Fibroblast of the aortic adventitia (primary cell): ENCODE data around the gene KCNF1. TPM values are rescaled to one million over a fixed set of nuclear protein-coding genes. Genes with fewer than 3 reads are reported as not detected.

Experiments
- DNase-seq: peaks from one replicate; pipeline ENCODE4 v3.0.0-alpha.2; 2010; ENCODE audit warnings: low read depth
- H3K4me3 ChIP-seq: 2 replicates; pipeline ENCODE4 v1.5.1; 2011; ENCODE audit warnings: low read depth, mild to moderate bottlenecking, control low read depth, low read length, moderate library complexity
- total RNA-seq: library from RNA; depleted of rRNA; stranded (reverse); fragments of >200 nt; gene quantifications from 2 replicates; pipeline ENCODE4 v1.2.3, GENCODE V29; 2012; ENCODE audit warnings: low replicate concordance
- TF ChIP-seq, protein P1 (sequence below): IDR thresholded peaks from 2 replicates; pipeline ENCODE4 v1.5.1; 2011; ENCODE audit warnings: mild to moderate bottlenecking, low read length, control low read depth, inconsistent platforms; ENCODE audit not compliant: insufficient read depth

Gene KCNF1
- total RNA-seq, 1 donor: not detected

GRCh38 chr2:10909050-10909995 lies 2.4 kb upstream of the KCNF1 start:
- TF ChIP-seq, protein P1, sequence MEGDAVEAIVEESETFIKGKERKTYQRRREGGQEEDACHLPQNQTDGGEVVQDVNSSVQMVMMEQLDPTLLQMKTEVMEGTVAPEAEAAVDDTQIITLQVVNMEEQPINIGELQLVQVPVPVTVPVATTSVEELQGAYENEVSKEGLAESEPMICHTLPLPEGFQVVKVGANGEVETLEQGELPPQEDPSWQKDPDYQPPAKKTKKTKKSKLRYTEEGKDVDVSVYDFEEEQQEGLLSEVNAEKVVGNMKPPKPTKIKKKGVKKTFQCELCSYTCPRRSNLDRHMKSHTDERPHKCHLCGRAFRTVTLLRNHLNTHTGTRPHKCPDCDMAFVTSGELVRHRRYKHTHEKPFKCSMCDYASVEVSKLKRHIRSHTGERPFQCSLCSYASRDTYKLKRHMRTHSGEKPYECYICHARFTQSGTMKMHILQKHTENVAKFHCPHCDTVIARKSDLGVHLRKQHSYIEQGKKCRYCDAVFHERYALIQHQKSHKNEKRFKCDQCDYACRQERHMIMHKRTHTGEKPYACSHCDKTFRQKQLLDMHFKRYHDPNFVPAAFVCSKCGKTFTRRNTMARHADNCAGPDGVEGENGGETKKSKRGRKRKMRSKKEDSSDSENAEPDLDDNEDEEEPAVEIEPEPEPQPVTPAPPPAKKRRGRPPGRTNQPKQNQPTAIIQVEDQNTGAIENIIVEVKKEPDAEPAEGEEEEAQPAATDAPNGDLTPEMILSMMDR: peak; percentile 24
- no peak overlapping the region for H3K4me3 ChIP-seq
- DNase-seq: no peak

- DNase-seq: no peak
- TF ChIP-seq, protein P1: no peak
- no peak overlapping the region for H3K4me3 ChIP-seq
These were observed 1.8 kb upstream of the KCNF1 start for GRCh38 chr2:10909996-10910341.

DNA sequence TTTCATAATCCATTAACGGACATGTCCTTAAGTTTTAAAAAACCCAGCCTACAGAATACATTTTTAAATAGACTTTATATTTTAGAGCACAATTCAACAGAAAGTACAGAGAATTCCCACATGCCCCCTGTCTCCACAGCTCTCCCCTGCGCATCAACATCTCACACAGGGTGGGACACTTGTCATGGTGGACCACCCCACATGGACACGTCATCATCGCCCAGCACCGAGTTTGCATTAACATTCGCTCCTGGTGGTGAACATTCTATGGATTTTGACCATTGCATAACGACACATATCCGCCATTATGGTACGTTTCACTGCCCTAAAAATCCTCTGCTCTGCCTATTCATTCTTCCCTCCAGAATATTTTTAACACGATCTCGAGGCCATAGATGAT lies 1.1 kb upstream of the KCNF1 start:
- TF ChIP-seq, protein P1: no peak
- no peak for DNase-seq
- H3K4me3 ChIP-seq: no peak overlapping the region

DNA sequence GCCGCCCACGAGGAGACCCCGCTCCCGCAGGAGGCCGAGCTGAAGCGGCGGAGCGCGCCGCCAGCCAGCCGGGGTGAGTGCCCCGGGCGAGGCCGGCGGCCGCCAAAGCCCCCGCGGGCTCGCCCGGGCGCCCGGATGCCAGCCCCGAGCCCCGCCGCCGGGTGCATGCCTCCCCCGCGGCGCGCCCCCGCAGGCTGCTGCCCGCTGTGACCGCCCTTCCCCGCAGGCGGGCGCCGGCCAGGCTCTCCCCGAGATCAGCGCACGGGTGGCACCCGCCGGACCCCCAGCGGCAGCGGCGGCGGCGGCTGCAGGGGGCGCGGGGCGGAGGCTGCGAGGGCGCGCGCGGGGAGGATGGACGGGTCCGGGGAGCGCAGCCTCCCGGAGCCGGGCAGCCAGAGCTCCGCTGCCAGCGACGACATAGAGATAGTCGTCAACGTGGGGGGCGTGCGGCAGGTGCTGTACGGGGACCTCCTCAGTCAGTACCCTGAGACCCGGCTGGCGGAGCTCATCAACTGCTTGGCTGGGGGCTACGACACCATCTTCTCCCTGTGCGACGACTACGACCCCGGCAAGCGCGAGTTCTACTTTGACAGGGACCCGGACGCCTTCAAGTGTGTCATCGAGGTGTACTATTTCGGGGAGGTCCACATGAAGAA lies 470 bp downstream of the KCNF1 start:
- DNase-seq: no peak
- peak overlapping the region; percentile 31 for H3K4me3 ChIP-seq
- TF ChIP-seq, protein P1: no peak

DNA sequence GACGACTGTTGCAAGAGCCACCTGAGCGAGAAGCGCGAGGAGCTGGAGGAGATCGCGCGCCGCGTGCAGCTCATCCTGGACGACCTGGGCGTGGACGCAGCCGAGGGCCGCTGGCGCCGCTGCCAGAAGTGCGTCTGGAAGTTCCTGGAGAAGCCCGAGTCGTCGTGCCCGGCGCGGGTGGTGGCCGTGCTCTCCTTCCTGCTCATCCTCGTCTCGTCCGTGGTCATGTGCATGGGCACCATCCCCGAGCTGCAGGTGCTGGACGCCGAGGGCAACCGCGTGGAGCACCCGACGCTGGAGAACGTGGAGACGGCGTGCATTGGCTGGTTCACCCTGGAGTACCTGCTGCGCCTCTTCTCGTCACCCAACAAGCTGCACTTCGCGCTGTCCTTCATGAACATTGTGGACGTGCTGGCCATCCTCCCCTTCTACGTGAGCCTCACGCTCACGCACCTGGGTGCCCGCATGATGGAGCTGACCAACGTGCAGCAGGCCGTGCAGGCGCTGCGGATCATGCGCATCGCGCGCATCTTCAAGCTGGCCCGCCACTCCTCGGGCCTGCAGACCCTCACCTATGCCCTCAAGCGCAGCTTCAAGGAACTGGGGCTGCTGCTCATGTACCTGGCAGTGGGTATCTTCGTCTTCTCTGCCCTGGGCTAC lies 1.2 kb downstream of the KCNF1 start:
- DNase-seq: no peak
- H3K4me3 ChIP-seq: no peak overlapping the region
- TF ChIP-seq, protein P1: no peak

GRCh38 chr2:10913501-10914271 lies 2.0 kb downstream of the KCNF1 start:
- H3K4me3 ChIP-seq: no peak overlapping the region
- TF ChIP-seq, protein P1: no peak
- no peak for DNase-seq
